GM10847 (cell line): ENCODE results near the gene LRCOL1.

Experiments used
- POLR2A ChIP-seq: IDR thresholded peaks from 2 replicates; pipeline ENCODE4 v1.6.1; 2011; ENCODE audit not compliant: insufficient read length; ENCODE audit errors: extremely low read depth

The LRCOL1 gene

GRCh38 chr12:132600048-132601032, 10.0 kb downstream of the LRCOL1 start:
- TF ChIP-seq POLR2A, result no peak

GRCh38 chr12:132597333-132598316, 12.8 kb downstream of the LRCOL1 start:
- no peak for TF ChIP-seq POLR2A

GRCh38 chr12:132596016-132596415, 14.4 kb downstream of the LRCOL1 start:
- no peak for TF ChIP-seq POLR2A

GRCh38 chr12:132595183-132595582, 15.2 kb downstream of the LRCOL1 start:
- no peak for TF ChIP-seq POLR2A

GRCh38 chr12:132593938-132594358, 16.4 kb downstream of the LRCOL1 start:
- TF ChIP-seq POLR2A, result no peak

GRCh38 chr12:132593521-132593920, 16.9 kb downstream of the LRCOL1 start:
- no peak for TF ChIP-seq POLR2A

GRCh38 chr12:132593071-132593470, 17.3 kb downstream of the LRCOL1 start:
- no peak for TF ChIP-seq POLR2A

- no peak for TF ChIP-seq POLR2A
Observed at GRCh38 chr12:132592282-132592970, 18.0 kb downstream of the LRCOL1 start.

GRCh38 chr12:132591107-132591935, 19.1 kb downstream of the LRCOL1 start:
- TF ChIP-seq POLR2A, result no peak

GRCh38 chr12:132588821-132589669, 21.3 kb downstream of the LRCOL1 start:
- TF ChIP-seq POLR2A, result no peak

GRCh38 chr12:132588319-132588718, 22.1 kb downstream of the LRCOL1 start:
- TF ChIP-seq POLR2A, result no peak

GRCh38 chr12:132587781-132588180, 22.6 kb downstream of the LRCOL1 start:
- TF ChIP-seq POLR2A, result no peak

- no peak for TF ChIP-seq POLR2A
Observed at GRCh38 chr12:132586929-132587328, 23.5 kb downstream of the LRCOL1 start.
